Breast epithelium (tissue), 4 donors: ENCODE results near the gene ELP5. TPM values are rescaled to one million over a fixed set of nuclear protein-coding genes. Genes with fewer than 3 reads are reported as not detected.

Experiments
- DNase-seq, 2 donors: peaks; one replicate each; pipeline ENCODE4 v3.0.0-alpha.2; 2019; ENCODE audit warnings: low spot score in 2 of 2
- H3K27ac ChIP-seq, 2 donors: fragments of 200-600 bp; sonication (generic) in 1 of 2; one replicate each; pipeline ENCODE4 v1.5.1; 2016 to 2019; ENCODE audit warnings: mild to moderate bottlenecking in 1 of 2
- H3K27me3 ChIP-seq, 2 donors: fragments of 200-600 bp; sonication (generic) in 1 of 2; one replicate each; pipeline versions ENCODE4 v1.5.1 to v1.6.0; 2017 to 2019; ENCODE audit warnings: control low read depth in 1 of 2, mild to moderate bottlenecking in 1 of 2
- H3K36me3 ChIP-seq: fragments of 200-600 bp; one replicate; pipeline ENCODE4 v1.5.1; 2019
- H3K4me1 ChIP-seq, 2 donors: fragments of 200-600 bp; sonication (generic); one replicate each; pipeline ENCODE4 v1.5.1; 2016 to 2019; ENCODE audit warnings: control low read depth in 1 of 2
- H3K4me3 ChIP-seq, 3 donors: fragments of 200-600 bp; sonication (generic); 1 replicate in 2 of 3; 2 replicates in 1 of 3; pipeline ENCODE4 v1.5.1; 2016 to 2019; ENCODE audit warnings: mild to moderate bottlenecking in 3 of 3, moderate library complexity in 2 of 3
- H3K9me3 ChIP-seq, 2 donors: fragments of 200-600 bp; sonication (generic) in 1 of 2; one replicate each; pipeline ENCODE4 v1.5.1; 2016 to 2019; ENCODE audit warnings: control low read depth in 1 of 2
- POLR2A ChIP-seq: fragments of 450-650 bp; IDR thresholded peaks from one replicate; pipeline ENCODE4 v1.6.1; 2016; ENCODE audit warnings: antibody characterized with exemption, mild to moderate bottlenecking, moderate library complexity
- POLR2AphosphoS5 ChIP-seq, 3 donors: sonication (generic); formaldehyde crosslinking; IDR thresholded peaks; one replicate each; pipeline ENCODE4 v1.6.1; 2017; ENCODE audit warnings: antibody characterized with exemption in 3 of 3
- intact Hi-C: fragments of 100-400 bp; cut with DNase I; formaldehyde crosslinking; loops from one replicate; pipeline ENCODE4 v1.15.1; 2023; ENCODE audit warnings: low total_unique reads
- total RNA-seq, 3 donors: library from RNA; depleted of rRNA; stranded (reverse); fragments of >200 nt; gene quantifications; one replicate each; pipeline ENCODE4 v1.1.0, GENCODE V29; 2016
- TF ChIP-seq, protein P1 (sequence below), 3 donors: fragments of 450-650 bp; IDR thresholded peaks; one replicate each; pipeline ENCODE4 v1.5.1; 2016 to 2017; ENCODE audit warnings: antibody characterized with exemption in 3 of 3, mild to moderate bottlenecking in 3 of 3, moderate library complexity in 3 of 3

Gene ELP5
- total RNA-seq, 3 donors from 2014 or later = 26.9 to 36.7 (median 30.6) TPM

DNA sequence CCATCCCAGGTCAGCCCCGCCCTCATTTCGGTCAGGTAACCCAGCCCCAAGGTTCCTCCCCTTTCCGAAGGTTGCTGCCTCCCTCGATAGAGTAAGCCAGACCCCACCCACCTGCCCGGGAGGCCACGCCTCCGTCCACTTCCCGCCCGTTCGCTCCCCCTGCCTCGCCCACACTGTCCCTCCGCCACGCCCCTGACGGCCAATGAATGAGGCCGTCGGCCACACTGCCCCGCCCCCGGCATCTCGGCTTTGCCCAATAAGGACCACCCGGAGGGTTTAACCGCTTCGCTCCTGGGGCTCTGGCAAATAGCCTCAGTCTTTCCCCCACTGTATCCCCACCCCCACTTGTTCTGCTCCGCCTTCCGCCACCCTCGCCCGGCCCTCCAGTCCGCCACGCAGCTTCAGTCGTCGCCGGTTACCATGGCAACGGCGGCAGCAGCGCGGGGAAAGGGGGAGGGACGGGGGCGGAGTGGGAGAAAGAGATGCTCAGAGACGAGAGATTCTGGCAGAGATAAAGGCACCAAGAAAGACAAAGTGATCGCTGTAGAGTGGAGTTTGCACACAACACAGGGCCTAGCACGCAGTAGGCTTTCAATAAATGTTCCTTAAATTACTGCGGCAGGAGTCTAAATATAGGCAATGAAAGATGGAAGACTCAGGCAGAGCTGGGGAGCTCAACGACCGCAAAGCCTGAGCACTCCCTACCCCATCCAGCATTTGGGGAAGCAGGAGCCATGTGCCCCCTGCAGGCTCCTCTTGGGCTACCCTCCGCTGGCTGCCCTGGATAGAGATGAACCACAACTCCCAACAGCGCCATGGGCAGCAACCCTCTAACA, 37.5 kb upstream of the ELP5 start:
- DNase-seq = peak; percentile 98
- Histone ChIP-seq H3K4me3 (peak overlapping the region; percentile 43 to 70 (median 61)), H3K27me3 (no peaks in the 10 kb centered on the region), H3K9me3 (no peaks in the 10 kb centered on the region), H3K27ac (peak overlapping the region; percentile 100), H3K4me1 (peaks cover 0 to 29% of the 10 kb centered on the region in 2 donors), H3K36me3 (no peaks in the 10 kb centered on the region)
- peak; percentile 48 to 71 (median 52) for TF ChIP-seq POLR2AphosphoS5 (IDR thresholded peaks at IDR 0.05)
- TF ChIP-seq, protein P1, sequence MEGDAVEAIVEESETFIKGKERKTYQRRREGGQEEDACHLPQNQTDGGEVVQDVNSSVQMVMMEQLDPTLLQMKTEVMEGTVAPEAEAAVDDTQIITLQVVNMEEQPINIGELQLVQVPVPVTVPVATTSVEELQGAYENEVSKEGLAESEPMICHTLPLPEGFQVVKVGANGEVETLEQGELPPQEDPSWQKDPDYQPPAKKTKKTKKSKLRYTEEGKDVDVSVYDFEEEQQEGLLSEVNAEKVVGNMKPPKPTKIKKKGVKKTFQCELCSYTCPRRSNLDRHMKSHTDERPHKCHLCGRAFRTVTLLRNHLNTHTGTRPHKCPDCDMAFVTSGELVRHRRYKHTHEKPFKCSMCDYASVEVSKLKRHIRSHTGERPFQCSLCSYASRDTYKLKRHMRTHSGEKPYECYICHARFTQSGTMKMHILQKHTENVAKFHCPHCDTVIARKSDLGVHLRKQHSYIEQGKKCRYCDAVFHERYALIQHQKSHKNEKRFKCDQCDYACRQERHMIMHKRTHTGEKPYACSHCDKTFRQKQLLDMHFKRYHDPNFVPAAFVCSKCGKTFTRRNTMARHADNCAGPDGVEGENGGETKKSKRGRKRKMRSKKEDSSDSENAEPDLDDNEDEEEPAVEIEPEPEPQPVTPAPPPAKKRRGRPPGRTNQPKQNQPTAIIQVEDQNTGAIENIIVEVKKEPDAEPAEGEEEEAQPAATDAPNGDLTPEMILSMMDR (IDR thresholded peaks at IDR 0.05) = peak in 2 of 3 donors; percentile 22 to 46
- TF ChIP-seq POLR2A = no peak
- intact Hi-C loops = no loop called here

DNA sequence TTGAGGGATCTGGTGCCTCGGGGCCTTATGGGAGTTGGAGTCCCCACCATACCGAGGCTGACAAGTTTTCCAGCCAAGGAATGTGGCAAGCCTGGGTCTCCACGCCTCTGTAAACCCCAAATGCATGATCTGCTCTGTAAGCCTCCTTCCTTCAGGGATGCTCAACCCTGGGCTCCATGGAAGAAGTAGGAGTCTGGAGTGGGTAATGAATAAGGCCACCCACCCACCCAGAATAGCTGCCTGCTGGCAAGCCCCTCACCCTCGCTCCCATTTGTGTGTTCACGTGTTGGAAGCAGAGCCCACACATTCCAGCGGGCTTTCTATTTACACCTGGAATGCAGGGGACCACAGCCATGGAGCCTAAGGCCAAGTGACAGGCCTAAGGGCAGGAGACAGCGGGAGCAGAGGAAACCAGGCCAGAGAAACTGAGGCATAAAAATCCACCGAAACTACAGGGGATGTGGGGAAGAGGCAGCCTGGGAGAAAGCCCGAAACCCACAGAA, 36.8 kb upstream of the ELP5 start:
- TF ChIP-seq, protein P1 (IDR thresholded peaks at IDR 0.05) = no peak
- TF ChIP-seq POLR2AphosphoS5 (IDR thresholded peaks at IDR 0.05) (peak in 2 of 3 donors; percentile 7 to 25), POLR2A (no peak)
- no peaks in the 10 kb centered on the region for H3K36me3 ChIP-seq
- no peaks in the 10 kb centered on the region for H3K9me3 ChIP-seq
- peak overlapping the region; percentile 43 to 70 (median 61) for H3K4me3 ChIP-seq
- H3K27me3 ChIP-seq = no peaks in the 10 kb centered on the region
- H3K27ac ChIP-seq = peak overlapping the region; percentile 100
- peaks cover 0 to 29% of the 10 kb centered on the region in 2 donors for H3K4me1 ChIP-seq
- intact Hi-C loops = no loop called here
- DNase-seq = no peak

DNA sequence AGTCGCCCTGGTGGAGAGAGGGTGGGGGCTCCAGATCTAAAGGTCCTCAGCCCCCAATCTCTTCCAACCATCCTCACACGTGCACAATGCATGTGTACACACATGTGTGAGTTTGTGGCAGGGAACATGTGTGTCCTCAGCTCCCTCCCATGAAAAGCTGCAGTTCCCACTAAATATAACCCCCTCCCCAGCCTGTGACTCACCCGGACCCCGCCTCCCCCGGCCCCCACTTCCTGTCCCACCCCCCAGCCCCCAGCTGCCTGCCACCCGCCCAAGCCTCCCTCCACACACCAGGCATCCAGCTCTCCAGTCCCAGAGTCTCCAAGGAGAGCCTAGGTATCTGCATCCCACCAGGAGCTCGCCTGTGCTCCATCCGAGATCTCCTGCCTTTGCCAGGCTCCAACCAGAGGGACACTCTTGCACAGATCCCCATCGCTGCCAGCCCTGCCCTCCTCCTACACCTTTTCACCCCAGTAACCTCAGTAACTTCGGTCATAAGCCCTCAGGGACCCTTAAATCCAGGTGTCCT, 36.3 kb upstream of the ELP5 start:
- Histone ChIP-seq H3K27me3 (no peaks in the 10 kb centered on the region), H3K27ac (peak overlapping the region; percentile 100), H3K4me1 (peaks cover under 1 to 29% of the 10 kb centered on the region in 2 donors), H3K36me3 (no peaks in the 10 kb centered on the region), H3K4me3 (peak overlapping the region; percentile 2 to 70 (median 61)), H3K9me3 (no peaks in the 10 kb centered on the region)
- intact Hi-C loops = no loop called here
- DNase-seq = no peak
- TF ChIP-seq, protein P1 (IDR thresholded peaks at IDR 0.05) = no peak
- no peak for TF ChIP-seq POLR2AphosphoS5 (IDR thresholded peaks at IDR 0.05)
- TF ChIP-seq POLR2A = no peak

DNA sequence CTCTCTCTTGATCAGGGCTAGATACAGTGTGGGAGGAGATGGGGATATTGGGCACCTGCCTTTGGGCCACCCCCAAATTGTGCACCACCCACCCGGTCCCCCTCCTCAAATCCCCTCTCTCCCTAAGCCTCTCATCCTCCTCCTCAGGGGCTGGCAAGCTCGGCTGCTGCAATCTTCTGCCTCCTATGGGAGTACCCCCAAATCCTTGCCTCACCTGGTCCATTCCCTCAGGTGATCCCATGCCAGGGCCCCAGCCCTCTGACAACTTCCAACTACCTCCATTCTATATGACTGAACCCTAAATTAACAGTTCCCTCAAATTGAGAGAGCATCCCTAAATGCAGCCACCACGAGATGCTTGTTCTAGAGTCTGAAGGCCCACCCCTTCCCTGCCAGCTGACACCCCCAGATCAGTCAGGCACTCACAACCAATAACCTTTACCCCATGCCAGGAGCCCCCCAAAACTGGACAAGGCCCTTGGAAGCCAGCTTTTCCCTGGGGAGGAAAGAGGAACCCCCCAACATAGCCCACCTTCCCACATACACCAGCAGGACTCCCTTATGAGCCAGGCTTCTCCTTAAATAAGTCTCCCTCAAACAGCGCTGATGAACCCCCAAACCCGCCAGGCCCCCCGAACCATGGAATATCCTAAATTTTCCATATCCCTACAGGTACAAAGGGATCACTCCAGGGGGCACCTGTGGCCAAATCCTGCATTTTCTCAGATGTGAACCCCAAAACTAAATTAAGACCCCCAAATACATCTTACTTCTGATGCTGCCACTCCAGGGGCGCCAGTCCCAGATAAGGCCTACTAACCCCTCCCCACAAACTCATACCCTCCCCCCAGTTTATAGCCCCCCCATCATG, 35.5 kb upstream of the ELP5 start:
- Histone ChIP-seq H3K27ac (peak overlapping the region; percentile 100), H3K4me1 (peaks cover 4 to 37% of the 10 kb centered on the region in 2 donors), H3K27me3 (no peaks in the 10 kb centered on the region), H3K4me3 (peak overlapping the region; percentile 44 to 70 (median 47)), H3K36me3 (no peaks in the 10 kb centered on the region), H3K9me3 (no peaks in the 10 kb centered on the region)
- no peak for DNase-seq
- intact Hi-C loops = no loop called here
- TF ChIP-seq, protein P1 (IDR thresholded peaks at IDR 0.05) = no peak
- no peak for TF ChIP-seq POLR2AphosphoS5 (IDR thresholded peaks at IDR 0.05)
- TF ChIP-seq POLR2A = no peak
